VCaP (cell line): Measurements from ENCODE around the gene EMX1.
"Not testable (repeated sequence)": the region's sequence is repeated elsewhere in the genome, so short reads cannot be mapped to it uniquely, and the experiment has no call there.

Experiments
- H3K27ac ChIP-seq: fragments of 450-650 bp; 2 replicates; pipeline ENCODE4 v1.5.1; 2017
- TF ChIP-seq, protein P1 (sequence below): fragments of 450-650 bp; conservative IDR thresholded peaks from 2 replicates; pipeline ENCODE4 v1.5.1; 2017; ENCODE audit warnings: mild to moderate bottlenecking, moderate library complexity

EMX1 gene

GRCh38 chr2:72901426-72901825 lies 15.9 kb upstream of the EMX1 start:
- no peak overlapping the region for H3K27ac ChIP-seq
- TF ChIP-seq, protein P1, sequence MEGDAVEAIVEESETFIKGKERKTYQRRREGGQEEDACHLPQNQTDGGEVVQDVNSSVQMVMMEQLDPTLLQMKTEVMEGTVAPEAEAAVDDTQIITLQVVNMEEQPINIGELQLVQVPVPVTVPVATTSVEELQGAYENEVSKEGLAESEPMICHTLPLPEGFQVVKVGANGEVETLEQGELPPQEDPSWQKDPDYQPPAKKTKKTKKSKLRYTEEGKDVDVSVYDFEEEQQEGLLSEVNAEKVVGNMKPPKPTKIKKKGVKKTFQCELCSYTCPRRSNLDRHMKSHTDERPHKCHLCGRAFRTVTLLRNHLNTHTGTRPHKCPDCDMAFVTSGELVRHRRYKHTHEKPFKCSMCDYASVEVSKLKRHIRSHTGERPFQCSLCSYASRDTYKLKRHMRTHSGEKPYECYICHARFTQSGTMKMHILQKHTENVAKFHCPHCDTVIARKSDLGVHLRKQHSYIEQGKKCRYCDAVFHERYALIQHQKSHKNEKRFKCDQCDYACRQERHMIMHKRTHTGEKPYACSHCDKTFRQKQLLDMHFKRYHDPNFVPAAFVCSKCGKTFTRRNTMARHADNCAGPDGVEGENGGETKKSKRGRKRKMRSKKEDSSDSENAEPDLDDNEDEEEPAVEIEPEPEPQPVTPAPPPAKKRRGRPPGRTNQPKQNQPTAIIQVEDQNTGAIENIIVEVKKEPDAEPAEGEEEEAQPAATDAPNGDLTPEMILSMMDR, result no peak

GRCh38 chr2:72907369-72907768 lies 9.9 kb upstream of the EMX1 start:
- not testable (repeated sequence) for H3K27ac ChIP-seq

DNA sequence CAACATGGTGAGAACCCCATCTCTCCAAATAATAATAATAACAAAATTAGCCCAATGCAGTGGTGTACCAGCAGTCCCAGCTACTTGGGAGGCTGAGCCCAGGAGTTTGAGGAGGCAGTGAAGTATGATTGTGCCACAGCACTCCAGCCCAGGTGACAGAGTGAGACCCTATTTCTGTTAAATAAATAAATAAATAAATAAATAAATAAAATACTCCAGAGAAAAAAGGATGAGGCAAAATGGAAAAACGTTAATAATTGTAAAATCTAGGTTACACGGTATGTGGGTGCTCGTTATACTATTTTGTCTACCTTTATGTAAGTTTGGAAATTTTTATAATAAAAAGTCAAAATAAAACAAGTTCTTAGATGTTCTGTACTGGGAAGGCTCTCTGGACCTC lies 8.6 kb upstream of the EMX1 start:
- TF ChIP-seq, protein P1, result no peak
- no peak overlapping the region for H3K27ac ChIP-seq

DNA sequence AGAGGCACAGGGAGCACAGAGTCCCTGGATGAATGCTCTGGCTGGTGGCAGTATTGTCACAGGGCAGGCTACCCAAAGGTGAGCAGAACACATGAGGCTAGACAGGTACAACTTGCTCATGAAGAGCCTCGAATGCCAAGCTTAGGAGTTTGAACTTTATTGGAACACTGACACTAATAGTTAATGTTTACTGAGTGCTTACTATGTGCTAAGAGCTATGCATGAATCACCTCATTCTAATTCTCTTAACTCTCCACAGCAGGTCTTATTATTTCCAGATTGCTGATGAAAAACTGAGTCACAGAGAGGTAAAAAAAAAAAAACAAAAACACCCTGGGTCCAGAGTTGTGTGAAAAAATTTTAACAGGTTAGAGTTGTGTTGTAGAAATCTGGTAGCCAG lies 6.1 kb upstream of the EMX1 start:
- H3K27ac ChIP-seq, result no peak overlapping the region
- TF ChIP-seq, protein P1, result no peak

- TF ChIP-seq, protein P1, result peak; percentile 19; the same call in 1 of the 2 replicates
- no peak overlapping the region for H3K27ac ChIP-seq
Measured at GRCh38 chr2:72913486-72914205, 3.7 kb upstream of the EMX1 start.

GRCh38 chr2:72914206-72914559 lies 3.1 kb upstream of the EMX1 start:
- H3K27ac ChIP-seq, result no peak overlapping the region
- TF ChIP-seq, protein P1, result no peak

- no peak overlapping the region for H3K27ac ChIP-seq
- TF ChIP-seq, protein P1, result no peak
Measured at GRCh38 chr2:72914589-72915319, 2.6 kb upstream of the EMX1 start.

- TF ChIP-seq, protein P1, result no peak
- H3K27ac ChIP-seq, result peak overlapping the region; percentile 29; the same call in 1 of the 2 replicates
Measured at GRCh38 chr2:72915320-72915906, 1.9 kb upstream of the EMX1 start.
